ENCODE data around the gene TLE6. TPM values are rescaled to one million over a fixed set of nuclear protein-coding genes. Genes with fewer than 3 reads are reported as not detected.

The TLE6 gene
- total RNA-seq, 2 donors from 2014 or later, result 5.3 to 7.8 TPM

GRCh38 chr19:3033595-3034405, 56.4 kb downstream of the TLE6 start:
- Histone ChIP-seq H3K27ac (no peak overlapping the region), H3K4me3 (no peak overlapping the region), H3K4me1 (ENCODE audit: control insufficient read depth in 1 of 2, low read depth in 2 of 2) (peaks cover 9 to 23% of the 10 kb centered on the region in 2 donors), H3K27me3 (replicated peaks; ENCODE audit: insufficient read depth) (no peaks in the 10 kb centered on the region), H3K36me3 (no peaks in the 10 kb centered on the region), H3K9me3 (no peaks in the 10 kb centered on the region)
- no peak for TF ChIP-seq CTCF (IDR thresholded peaks at IDR 0.05)
- DNase-seq (ENCODE audit: low spot score), result no peak
- no peak for ATAC-seq (ENCODE audit: insufficient number of reproducible peaks, low FRiP score, low read depth)

- Histone ChIP-seq H3K9me3 (no peaks in the 10 kb centered on the region), H3K4me1 (ENCODE audit: control insufficient read depth in 1 of 2, low read depth in 2 of 2) (peaks cover 9 to 23% of the 10 kb centered on the region in 2 donors), H3K36me3 (no peaks in the 10 kb centered on the region), H3K27ac (no peak overlapping the region), H3K27me3 (replicated peaks; ENCODE audit: insufficient read depth) (no peaks in the 10 kb centered on the region), H3K4me3 (no peak overlapping the region)
- ATAC-seq (ENCODE audit: insufficient number of reproducible peaks, low FRiP score, low read depth) (no peak), DNase-seq (ENCODE audit: low spot score) (no peak)
- no peak for TF ChIP-seq CTCF (IDR thresholded peaks at IDR 0.05)
Observed at GRCh38 chr19:3034406-3034655, 57.0 kb downstream of the TLE6 start.

GRCh38 chr19:3034656-3035541, 57.5 kb downstream of the TLE6 start:
- Histone ChIP-seq H3K36me3 (no peaks in the 10 kb centered on the region), H3K27me3 (replicated peaks; ENCODE audit: insufficient read depth) (no peaks in the 10 kb centered on the region), H3K9me3 (no peaks in the 10 kb centered on the region), H3K4me3 (peak overlapping the region; percentile 81), H3K27ac (no peak overlapping the region), H3K4me1 (ENCODE audit: control insufficient read depth in 1 of 2, low read depth in 2 of 2) (peaks cover 9 to 18% of the 10 kb centered on the region in 2 donors)
- no peak for TF ChIP-seq CTCF (IDR thresholded peaks at IDR 0.05)
- DNase-seq (ENCODE audit: low spot score) (no peak), ATAC-seq (ENCODE audit: insufficient number of reproducible peaks, low FRiP score, low read depth) (no peak)

GRCh38 chr19:3035542-3036118, 58.3 kb downstream of the TLE6 start:
- Histone ChIP-seq H3K9me3 (no peaks in the 10 kb centered on the region), H3K4me3 (peak overlapping the region; percentile 81), H3K36me3 (no peaks in the 10 kb centered on the region), H3K27me3 (replicated peaks; ENCODE audit: insufficient read depth) (no peaks in the 10 kb centered on the region), H3K27ac (peak overlapping the region; percentile 90 to 92), H3K4me1 (ENCODE audit: control insufficient read depth in 1 of 2, low read depth in 2 of 2) (peaks cover 9 to 18% of the 10 kb centered on the region in 2 donors)
- no peak for TF ChIP-seq CTCF (IDR thresholded peaks at IDR 0.05)
- DNase-seq (ENCODE audit: low spot score) (peak; percentile 98), ATAC-seq (ENCODE audit: insufficient number of reproducible peaks, low FRiP score, low read depth) (peak; percentile 97)
